Thyroid gland (tissue), 4 donors: ENCODE data around the gene COL26A1. TPM values are rescaled to one million over a fixed set of nuclear protein-coding genes. Genes with fewer than 3 reads are reported as not detected.
"Not testable (repeated sequence)": the region's sequence is repeated elsewhere in the genome, so short reads cannot be mapped to it uniquely, and the experiment has no call there.

Source experiments
- DNase-seq, 2 donors: peaks; one replicate each; pipeline ENCODE4 v3.0.0-alpha.2; 2019
- H3K27ac ChIP-seq, 3 donors: fragments of 200-600 bp; sonication (generic); 1 replicate in 2 of 3; 2 replicates in 1 of 3; pipeline ENCODE4 v1.5.1; 2016 to 2019; ENCODE audit warnings: mild to moderate bottlenecking in 1 of 3, moderate library complexity in 1 of 3
- H3K27me3 ChIP-seq: fragments of 200-600 bp; sonication (generic); one replicate; pipeline ENCODE4 v1.5.1; 2019
- H3K36me3 ChIP-seq, 2 donors: fragments of 200-600 bp; sonication (generic); one replicate each; pipeline ENCODE4 v1.5.1; 2016 to 2019
- H3K4me1 ChIP-seq, 2 donors: fragments of 200-600 bp; sonication (generic); one replicate each; pipeline ENCODE4 v1.5.1; 2017 to 2019
- H3K4me3 ChIP-seq, 3 donors: fragments of 200-600 bp; sonication (generic); replicated peaks in 1 of 3; 1 replicate in 2 of 3; 2 replicates in 1 of 3; pipeline ENCODE4 v1.5.1; 2016; ENCODE audit warnings: mild to moderate bottlenecking in 1 of 3
- H3K9me3 ChIP-seq: fragments of 200-600 bp; sonication (generic); one replicate; pipeline ENCODE4 v1.5.1; 2017
- POLR2A ChIP-seq, 2 donors: fragments of 450-650 bp; IDR thresholded peaks; one replicate each; pipeline ENCODE4 v1.6.1; 2017; ENCODE audit warnings: antibody characterized with exemption in 2 of 2, mild to moderate bottlenecking in 2 of 2, moderate library complexity in 1 of 2
- WGBS, 2 donors: methylation state at CpG; one replicate each; pipeline ENCODE4 v1.1.5; 2017; 5-methylcytosine and 5-hydroxymethylcytosine counted together
- intact Hi-C: fragments of 100-400 bp; cut with DNase I; formaldehyde crosslinking; loops from one replicate; pipeline ENCODE4 v1.15.1; 2023
- total RNA-seq, 4 donors: library from RNA; depleted of rRNA; stranded (reverse); fragments of >200 nt; gene quantifications; one replicate each; pipeline ENCODE4 v1.2.3, GENCODE V29; 2016
- TF ChIP-seq, protein P1 (sequence below), 6 experiments: fragments of 200-600 bp in 3 of 6; fragments of 450-650 bp in 3 of 6; sonication (generic) in 3 of 6; IDR thresholded peaks; one replicate each; pipeline ENCODE4 v1.5.1; 2016 to 2019; ENCODE audit warnings: antibody characterized with exemption in 6 of 6, mild to moderate bottlenecking in 2 of 6, inconsistent platforms in 1 of 6, moderate library complexity in 1 of 6

Gene COL26A1
- total RNA-seq, 4 donors from 2014 or later, result not detected

DNA sequence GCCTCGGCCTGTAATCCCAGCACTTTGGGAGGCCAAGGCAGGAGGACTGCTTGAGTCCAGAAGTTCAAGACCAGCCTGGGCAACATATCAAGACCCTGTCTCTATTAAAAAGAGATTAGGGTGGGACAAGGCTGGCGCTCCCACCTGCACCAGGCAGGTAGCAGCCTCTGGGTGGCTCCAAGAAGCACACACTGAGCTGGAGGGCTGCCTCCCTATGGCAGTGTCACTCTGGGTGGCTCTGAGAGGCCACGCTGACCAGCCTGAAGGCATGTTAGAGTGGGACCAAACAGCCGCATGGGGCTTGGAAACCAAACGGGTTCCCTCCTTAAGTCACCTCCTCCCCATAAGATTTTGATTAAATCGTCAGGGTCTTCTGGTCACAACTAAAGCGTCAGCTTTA lies 19.8 kb upstream of the COL26A1 start:
- intact Hi-C loops, result no loop called here
- no peaks in the 10 kb centered on the region for H3K27me3 ChIP-seq
- H3K27ac ChIP-seq, result no peak overlapping the region
- TF ChIP-seq, protein P1, sequence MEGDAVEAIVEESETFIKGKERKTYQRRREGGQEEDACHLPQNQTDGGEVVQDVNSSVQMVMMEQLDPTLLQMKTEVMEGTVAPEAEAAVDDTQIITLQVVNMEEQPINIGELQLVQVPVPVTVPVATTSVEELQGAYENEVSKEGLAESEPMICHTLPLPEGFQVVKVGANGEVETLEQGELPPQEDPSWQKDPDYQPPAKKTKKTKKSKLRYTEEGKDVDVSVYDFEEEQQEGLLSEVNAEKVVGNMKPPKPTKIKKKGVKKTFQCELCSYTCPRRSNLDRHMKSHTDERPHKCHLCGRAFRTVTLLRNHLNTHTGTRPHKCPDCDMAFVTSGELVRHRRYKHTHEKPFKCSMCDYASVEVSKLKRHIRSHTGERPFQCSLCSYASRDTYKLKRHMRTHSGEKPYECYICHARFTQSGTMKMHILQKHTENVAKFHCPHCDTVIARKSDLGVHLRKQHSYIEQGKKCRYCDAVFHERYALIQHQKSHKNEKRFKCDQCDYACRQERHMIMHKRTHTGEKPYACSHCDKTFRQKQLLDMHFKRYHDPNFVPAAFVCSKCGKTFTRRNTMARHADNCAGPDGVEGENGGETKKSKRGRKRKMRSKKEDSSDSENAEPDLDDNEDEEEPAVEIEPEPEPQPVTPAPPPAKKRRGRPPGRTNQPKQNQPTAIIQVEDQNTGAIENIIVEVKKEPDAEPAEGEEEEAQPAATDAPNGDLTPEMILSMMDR (IDR thresholded peaks at IDR 0.05), result no peak
- TF ChIP-seq POLR2A (IDR thresholded peaks at IDR 0.05), result no peak
- H3K4me3 ChIP-seq, result no peak overlapping the region
- H3K4me1 ChIP-seq, result no peaks in the 10 kb centered on the region
- no peak for DNase-seq
- WGBS, 2 donors, result 81 to 87% methylated on average over 7 of the region's 7 CpGs
- no peaks in the 10 kb centered on the region for H3K9me3 ChIP-seq
- H3K36me3 ChIP-seq, result no peaks in the 10 kb centered on the region

DNA sequence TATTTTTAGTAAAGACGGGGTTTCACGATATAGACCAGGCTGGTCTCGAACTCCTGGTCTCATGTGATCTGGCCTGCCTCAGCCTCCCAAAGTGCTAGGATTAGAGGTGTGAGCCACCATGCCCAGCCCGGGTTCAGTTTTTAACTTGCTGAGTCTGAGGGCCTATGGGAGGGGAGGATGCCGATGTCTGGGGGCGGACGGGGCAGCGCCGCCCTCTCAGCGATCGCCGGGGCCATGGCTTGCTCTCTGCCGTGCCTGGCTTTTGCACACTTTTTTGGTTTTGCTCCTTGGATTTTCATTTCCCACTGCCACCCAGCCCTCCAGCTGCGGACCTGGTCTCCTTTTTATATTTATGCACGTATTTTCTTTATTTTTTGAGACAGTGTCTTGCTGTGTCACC lies 15.2 kb upstream of the COL26A1 start:
- H3K27me3 ChIP-seq, result no peaks in the 10 kb centered on the region
- intact Hi-C loops, result no loop called here
- H3K4me3 ChIP-seq, result no peak overlapping the region
- no peak overlapping the region for H3K27ac ChIP-seq
- 90 to 95% methylated on average over 15 of the region's 15 CpGs for WGBS, 2 donors
- no peaks in the 10 kb centered on the region for H3K4me1 ChIP-seq
- no peak for DNase-seq
- H3K36me3 ChIP-seq, result no peaks in the 10 kb centered on the region
- TF ChIP-seq POLR2A (IDR thresholded peaks at IDR 0.05), result no peak
- TF ChIP-seq, protein P1 (IDR thresholded peaks at IDR 0.05), result no peak
- H3K9me3 ChIP-seq, result no peaks in the 10 kb centered on the region

DNA sequence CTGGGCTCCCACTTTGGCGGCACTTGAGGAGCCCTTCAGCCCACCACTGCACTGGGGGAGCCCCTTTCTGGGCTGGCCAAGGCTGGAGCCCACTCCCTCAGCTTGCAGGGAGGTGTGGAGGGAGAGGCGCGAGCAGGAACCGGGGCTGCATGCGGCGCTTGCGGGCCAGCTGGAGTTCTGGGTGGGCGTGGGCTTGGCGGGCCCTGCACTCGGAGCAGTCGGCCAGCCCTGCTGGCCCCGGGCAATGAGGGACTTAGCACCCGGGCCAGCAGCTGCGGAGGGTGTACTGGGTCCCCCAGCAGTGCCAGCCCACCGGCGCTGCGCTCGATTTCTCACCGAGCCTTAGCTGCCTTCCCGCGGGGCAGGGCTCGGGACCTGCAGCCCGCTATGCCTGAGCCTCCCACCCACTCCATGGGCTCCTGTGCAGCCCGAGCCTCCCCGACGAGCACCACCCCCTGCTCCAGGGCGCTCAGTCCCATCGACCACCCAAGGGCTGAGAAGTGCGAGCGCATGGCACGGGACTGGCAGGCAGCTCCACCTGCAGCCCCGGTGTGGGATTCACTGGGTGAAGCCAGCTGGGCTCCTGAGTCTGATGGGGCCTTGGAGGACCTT lies 14.1 kb upstream of the COL26A1 start:
- H3K4me3 ChIP-seq, H3K36me3 ChIP-seq, intact Hi-C loops, H3K27ac ChIP-seq, H3K27me3 ChIP-seq, H3K9me3 ChIP-seq, H3K4me1 ChIP-seq, DNase-seq: not testable (repeated sequence)
- 89% methylated on average over 12 of the region's 32 CpGs for WGBS, 2 donors

GRCh38 chr7:101349300-101349699 lies 13.4 kb upstream of the COL26A1 start:
- WGBS, 2 donors, result 75 to 80% methylated on average over 12 of the region's 12 CpGs
- intact Hi-C loops, H3K4me1 ChIP-seq, H3K9me3 ChIP-seq, H3K4me3 ChIP-seq, H3K36me3 ChIP-seq, H3K27me3 ChIP-seq, H3K27ac ChIP-seq, DNase-seq: not testable (repeated sequence)

DNA sequence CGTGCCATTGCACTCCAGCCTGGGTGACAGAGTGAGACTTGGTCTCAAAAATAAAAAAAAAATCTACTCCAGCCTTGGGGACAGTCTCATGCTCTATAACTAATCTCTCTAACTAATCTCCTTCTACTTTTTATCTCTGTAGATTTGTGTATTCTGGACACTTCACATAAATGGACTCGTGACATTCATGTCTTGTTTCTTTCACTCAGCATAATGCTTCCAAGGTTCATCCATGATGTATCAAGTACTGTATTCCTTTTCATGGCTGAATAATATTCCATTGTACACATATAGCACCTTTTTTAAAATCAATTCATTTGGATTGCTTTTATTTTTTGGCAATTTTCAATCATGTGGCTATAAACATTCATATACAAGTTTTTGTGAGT lies 9.8 kb upstream of the COL26A1 start:
- TF ChIP-seq, protein P1 (IDR thresholded peaks at IDR 0.05), result no peak
- no peak for TF ChIP-seq POLR2A (IDR thresholded peaks at IDR 0.05)
- H3K4me3 ChIP-seq, result no peak overlapping the region
- no peaks in the 10 kb centered on the region for H3K9me3 ChIP-seq
- H3K4me1 ChIP-seq, result no peaks in the 10 kb centered on the region
- no peaks in the 10 kb centered on the region for H3K27me3 ChIP-seq
- H3K27ac ChIP-seq, result no peak overlapping the region
- no peak for DNase-seq
- 87 to 90% methylated on average over 2 of the region's 2 CpGs for WGBS, 2 donors
- intact Hi-C loops, result no loop called here
- no peaks in the 10 kb centered on the region for H3K36me3 ChIP-seq

DNA sequence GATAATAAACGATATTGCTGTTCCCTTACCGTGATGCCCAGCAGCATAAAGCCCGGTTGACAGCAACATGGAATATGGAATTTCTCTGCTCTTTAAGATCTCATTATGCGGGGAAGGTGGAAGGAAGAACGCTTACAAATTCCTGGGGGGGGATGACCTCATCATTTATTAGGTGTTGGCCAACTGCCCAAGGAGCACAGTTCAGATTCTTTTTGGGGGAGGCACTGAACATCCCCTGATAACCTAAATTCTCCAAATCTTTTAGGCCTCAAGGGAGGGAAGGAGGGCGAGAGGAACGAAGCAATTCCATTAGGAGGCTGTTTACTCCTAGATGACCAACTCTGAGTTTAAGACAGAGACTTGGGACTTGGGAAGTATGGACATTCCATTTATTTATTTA lies 5.2 kb upstream of the COL26A1 start:
- no peaks in the 10 kb centered on the region for H3K9me3 ChIP-seq
- WGBS, 2 donors, result 79 to 82% methylated on average over 7 of the region's 7 CpGs
- no peak for DNase-seq
- TF ChIP-seq, protein P1 (IDR thresholded peaks at IDR 0.05), result no peak
- TF ChIP-seq POLR2A (IDR thresholded peaks at IDR 0.05), result no peak
- H3K27me3 ChIP-seq, result no peaks in the 10 kb centered on the region
- H3K4me3 ChIP-seq, result no peak overlapping the region
- peaks cover 0 to 1% of the 10 kb centered on the region in 2 donors for H3K4me1 ChIP-seq
- no peaks in the 10 kb centered on the region for H3K36me3 ChIP-seq
- intact Hi-C loops, result no loop called here
- no peak overlapping the region for H3K27ac ChIP-seq
